GM12801 (cell line): ENCODE data around the gene STX16.

Source experiments
- CTCF ChIP-seq: IDR thresholded peaks from one replicate; pipeline ENCODE4 v1.5.1; 2011; ENCODE audit warnings: control low read depth; ENCODE audit not compliant: insufficient read length; ENCODE audit errors: extremely low read depth

Gene STX16

DNA sequence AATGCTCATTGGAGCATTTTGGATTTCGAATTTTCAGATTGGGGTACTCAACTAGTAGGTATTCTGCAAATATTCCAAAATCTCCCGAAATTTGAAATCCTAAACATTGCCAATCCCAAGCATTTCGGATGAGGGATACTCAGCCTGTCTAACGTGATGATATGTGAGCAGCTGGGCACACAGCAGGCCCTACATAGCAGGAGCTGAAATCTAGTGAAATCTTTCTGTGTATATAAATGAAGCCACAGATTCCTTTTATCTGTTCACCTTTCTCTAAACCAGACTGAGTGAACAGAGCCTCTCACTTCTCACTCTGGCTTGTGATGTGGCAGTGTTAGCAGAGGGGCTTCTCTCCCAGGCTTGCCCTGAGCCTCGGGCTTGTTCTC is 17.8 kb downstream of the STX16 start:
- TF ChIP-seq CTCF: no peak

DNA sequence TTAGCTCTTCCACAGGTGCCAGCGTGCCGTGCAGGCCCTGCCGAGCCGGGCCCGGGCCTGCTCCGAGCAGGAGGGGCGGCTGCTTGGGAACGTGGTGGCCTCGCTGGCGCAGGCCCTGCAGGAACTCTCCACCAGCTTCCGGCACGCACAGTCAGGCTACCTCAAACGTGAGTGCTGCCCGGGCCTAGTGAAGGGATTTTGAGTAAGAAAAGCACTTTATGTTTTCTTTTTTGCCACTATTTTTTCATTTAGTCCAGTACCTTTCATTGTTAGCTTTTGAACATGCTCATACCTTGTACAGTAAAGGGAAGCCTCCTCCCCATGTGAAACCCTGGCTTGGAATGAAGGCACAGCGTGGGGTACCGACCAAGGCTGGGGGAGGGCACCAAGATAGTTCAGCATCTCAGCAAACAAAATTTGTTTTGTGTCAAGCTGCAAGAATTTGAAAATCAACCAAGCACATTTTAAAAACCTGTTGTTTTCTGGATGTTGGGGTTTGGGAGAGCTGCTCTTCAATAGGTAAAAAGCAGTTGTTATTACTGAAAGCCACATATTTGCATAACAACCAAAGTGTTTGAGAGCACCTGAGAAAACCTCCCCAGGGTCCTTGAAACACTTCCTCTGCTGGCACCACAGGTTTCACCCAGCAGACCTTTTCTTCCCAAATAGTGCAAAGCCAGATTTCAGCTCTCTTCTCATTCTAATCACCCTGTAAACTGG is 18.4 kb downstream of the STX16 start:
- TF ChIP-seq CTCF: no peak

GRCh38 chr20:58670102-58670501 is 19.0 kb downstream of the STX16 start:
- no peak for TF ChIP-seq CTCF

- no peak for TF ChIP-seq CTCF
Observed at GRCh38 chr20:58670659-58671058, 19.6 kb downstream of the STX16 start.

- TF ChIP-seq CTCF: no peak
Observed at GRCh38 chr20:58673119-58673518, 22.0 kb downstream of the STX16 start.

DNA sequence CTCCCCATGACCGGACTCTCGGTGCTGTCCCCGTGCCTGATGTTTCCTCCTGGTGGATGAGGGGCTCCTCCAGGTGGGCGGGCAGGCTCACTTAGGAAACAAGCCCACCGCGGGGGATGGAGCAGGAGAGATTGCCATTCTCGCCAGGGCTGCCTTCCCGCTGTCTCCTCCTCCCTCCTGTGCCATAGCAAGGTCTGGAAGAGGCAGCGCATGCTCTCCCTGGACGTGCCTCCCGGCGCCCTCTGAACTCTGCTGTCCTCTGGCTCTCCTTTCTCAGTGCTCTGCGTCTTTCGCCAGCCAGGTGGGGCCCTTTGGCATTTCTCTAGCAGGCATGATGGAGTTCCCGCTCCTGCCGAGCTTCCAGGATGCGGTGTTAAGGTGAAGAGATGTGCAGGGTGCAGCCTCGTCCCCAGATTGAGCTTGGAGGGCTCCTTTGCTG is 24.1 kb downstream of the STX16 start:
- TF ChIP-seq CTCF: no peak

DNA sequence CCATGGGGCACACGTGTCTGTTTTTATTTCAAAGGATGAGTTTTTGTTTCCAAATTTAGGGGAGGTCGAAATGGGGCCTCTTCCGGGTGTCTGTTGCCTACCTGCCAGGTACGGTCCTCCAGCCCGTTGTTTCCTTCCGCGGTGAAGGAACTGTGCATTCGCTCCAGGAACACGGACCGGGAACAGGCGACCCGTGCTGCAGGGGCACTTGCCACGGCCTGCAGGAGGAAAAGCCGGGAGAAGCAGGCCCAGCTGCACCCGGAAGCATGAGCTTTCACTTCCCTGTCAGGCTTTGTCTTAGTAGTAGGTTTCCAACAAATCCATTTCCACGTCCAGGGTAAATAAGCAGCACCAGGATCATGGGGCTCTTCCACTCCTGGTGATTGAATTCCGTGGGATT is 24.6 kb downstream of the STX16 start:
- TF ChIP-seq CTCF: no peak
